IMR-90 (cell line): ENCODE results near the gene TSPAN16. TPM values are rescaled to one million over a fixed set of nuclear protein-coding genes. Genes with fewer than 3 reads are reported as not detected.

Experiments
- ATAC-seq: fragments of 200-7000 bp; cut with Tn5 transposase; 2 replicates; pipeline ENCODE4 v1.9.1; 2020; ENCODE audit warnings: low read depth, mild to moderate bottlenecking, moderate library complexity
- BruUV-seq: library from RNA; stranded (reverse); fragments of 400-500 nt; replicated peaks from 2 replicates; lab custom pipeline; 2021; lab: Mats Ljungman, UMichigan
- CTCF ChIA-PET: fragments of 300-600 bp; formaldehyde crosslinking; extraction: SDS; loops from one replicate; lab custom pipeline; 2021; ENCODE audit warnings: antibody characterized with exemption; lab: Yijun Ruan, JAX
- POLR2A ChIA-PET: fragments of 300-600 bp; sonication (Branson Sonifier 250); formaldehyde crosslinking; loops from one replicate; lab custom pipeline; 2022; ENCODE audit warnings: antibody characterized with exemption; ENCODE audit not compliant: unreplicated experiment; lab: Charles Lee
- DNase-seq: peaks from one replicate; pipeline ENCODE4 v3.0.0; 2013
- H2AFZ ChIP-seq: replicated peaks from 2 replicates; pipeline ENCODE3; 2013; ENCODE audit warnings: low read length, mild to moderate bottlenecking; ENCODE audit not compliant: poor library complexity
- H2AK5ac ChIP-seq: 2 replicates; pipeline ENCODE4 v1.6.1; 2013; ENCODE audit warnings: low read depth, low read length, inconsistent platforms
- H2AK9ac ChIP-seq: replicated peaks from 2 replicates; pipeline ENCODE3; 2013; ENCODE audit warnings: mild to moderate bottlenecking, low read depth, low read length, moderate library complexity; ENCODE audit not compliant: poor library complexity
- H2BK120ac ChIP-seq: 2 replicates; pipeline ENCODE4 v1.6.1; 2013; ENCODE audit warnings: low read depth, low read length, inconsistent platforms
- H2BK15ac ChIP-seq: 3 replicates; pipeline ENCODE4 v1.6.1; 2013; ENCODE audit warnings: low read depth, low read length, inconsistent platforms
- H2BK20ac ChIP-seq: 2 replicates; pipeline ENCODE4 v1.6.1; 2013; ENCODE audit warnings: low read depth, mild to moderate bottlenecking, inconsistent platforms, low read length, moderate library complexity
- H2BK5ac ChIP-seq: 2 replicates; pipeline ENCODE4 v1.6.1; 2013; ENCODE audit warnings: mild to moderate bottlenecking, low read depth, low read length, inconsistent platforms; ENCODE audit not compliant: poor library complexity, severe bottlenecking
- H3K14ac ChIP-seq: replicated peaks from 2 replicates; pipeline ENCODE4 v1.6.1; 2013; ENCODE audit warnings: low read depth, low read length, inconsistent platforms
- H3K18ac ChIP-seq: 2 replicates; pipeline ENCODE4 v1.6.1; 2013; ENCODE audit warnings: low read depth, low read length, control low read depth
- H3K23ac ChIP-seq: 2 replicates; pipeline ENCODE4 v1.6.1; 2013; ENCODE audit warnings: low read depth, low read length, inconsistent platforms
- H3K27ac ChIP-seq: 2 replicates; pipeline ENCODE4 v1.5.1; 2013; ENCODE audit warnings: mild to moderate bottlenecking, control low read depth, low read length; ENCODE audit not compliant: insufficient read depth
- H3K27me3 ChIP-seq: 2 replicates; pipeline ENCODE4 v1.6.1; 2013; ENCODE audit warnings: low read length; ENCODE audit not compliant: control insufficient read depth, insufficient read depth
- H3K36me3 ChIP-seq: 2 replicates; pipeline ENCODE4 v1.6.1; 2013; ENCODE audit warnings: low read length, mixed read lengths; ENCODE audit not compliant: control insufficient read depth, insufficient read depth
- H3K4ac ChIP-seq: 2 replicates; pipeline ENCODE4 v1.6.1; 2013; ENCODE audit warnings: low read depth, low read length, inconsistent platforms
- H3K4me1 ChIP-seq: 2 replicates; pipeline ENCODE4 v1.6.1; 2013; ENCODE audit warnings: low read length, mixed read lengths; ENCODE audit not compliant: control insufficient read depth, insufficient read depth
- H3K4me2 ChIP-seq: 2 replicates; pipeline ENCODE4 v1.6.1; 2013; ENCODE audit warnings: low read depth, mild to moderate bottlenecking, control low read depth, low read length, moderate library complexity
- H3K4me3 ChIP-seq: 2 replicates; pipeline ENCODE4 v1.5.1; 2013; ENCODE audit warnings: low read depth, mild to moderate bottlenecking, control low read depth, low read length, moderate library complexity; ENCODE audit not compliant: insufficient read depth
- H3K56ac ChIP-seq: 2 replicates; pipeline ENCODE4 v1.6.1; 2013; ENCODE audit warnings: low read length, inconsistent platforms; ENCODE audit not compliant: insufficient read depth; ENCODE audit errors: extremely low read depth
- H3K79me1 ChIP-seq, 2 experiments: 2 replicates each; pipeline ENCODE4 v1.6.1; 2013; ENCODE audit warnings: low read length in 2 of 2, inconsistent platforms in 1 of 2, low read depth in 1 of 2
- H3K9ac ChIP-seq: 2 replicates; pipeline ENCODE4 v1.6.1; 2013; ENCODE audit warnings: low read depth, low read length, control low read depth
- H3K9me1 ChIP-seq: 2 replicates; pipeline ENCODE4 v1.6.1; 2013; ENCODE audit warnings: low read length, inconsistent platforms; ENCODE audit not compliant: insufficient read depth
- H3K9me3 ChIP-seq: 2 replicates; pipeline ENCODE4 v1.6.1; 2013; ENCODE audit warnings: low read length; ENCODE audit not compliant: control insufficient read depth, insufficient read depth
- H4K20me1 ChIP-seq: 2 replicates; pipeline ENCODE4 v1.6.1; 2013; ENCODE audit warnings: low read length, inconsistent platforms; ENCODE audit not compliant: insufficient read depth
- H4K5ac ChIP-seq: 2 replicates; pipeline ENCODE4 v1.6.1; 2013; ENCODE audit warnings: mild to moderate bottlenecking, low read depth, low read length, control low read depth
- H4K8ac ChIP-seq, 2 experiments: 2 replicates each; pipeline ENCODE4 v1.6.1; 2013; ENCODE audit warnings: low read depth in 2 of 2, low read length in 2 of 2, control low read depth in 1 of 2, inconsistent platforms in 1 of 2
- H4K91ac ChIP-seq: 2 replicates; pipeline ENCODE4 v1.6.1; 2013; ENCODE audit warnings: low read depth, low read length, inconsistent platforms; ENCODE audit not compliant: insufficient read depth
- BHLHE40 ChIP-seq: fragments of 150-350 bp; IDR thresholded peaks from 2 replicates; pipeline ENCODE4 v1.6.1; 2016; ENCODE audit warnings: mild to moderate bottlenecking, low read depth, low read length
- CHD1 ChIP-seq: IDR thresholded peaks from 2 replicates; pipeline ENCODE4 v1.6.1; 2012; ENCODE audit warnings: low read depth, low read length, improper control_type of control experiment
- FOS ChIP-seq: fragments of 150-350 bp; IDR thresholded peaks from 2 replicates; pipeline ENCODE4 v1.6.1; 2016; ENCODE audit warnings: low read depth, low read length
- MAFK ChIP-seq: IDR thresholded peaks from 2 replicates; pipeline ENCODE4 v1.6.1; 2012; ENCODE audit warnings: low read depth, low read length, improper control_type of control experiment
- NFE2L2 ChIP-seq: fragments of 150-350 bp; IDR thresholded peaks from 2 replicates; pipeline ENCODE4 v1.6.1; 2016; ENCODE audit warnings: low read depth, mild to moderate bottlenecking, low read length
- POLR2A ChIP-seq: IDR thresholded peaks from 2 replicates; pipeline ENCODE4 v1.6.1; 2012; ENCODE audit warnings: mild to moderate bottlenecking, low read depth, low read length
- RCOR1 ChIP-seq: IDR thresholded peaks from 2 replicates; pipeline ENCODE4 v1.6.1; 2012; ENCODE audit warnings: mild to moderate bottlenecking, low read length, improper control_type of control experiment; ENCODE audit not compliant: insufficient replicate concordance
- SMC3 ChIP-seq: fragments of 150-350 bp; IDR thresholded peaks from 2 replicates; pipeline ENCODE4 v1.6.1; 2016; ENCODE audit warnings: low read depth, mild to moderate bottlenecking, antibody characterized with exemption, low read length, moderate library complexity
- WGBS, 2 experiments: methylation state at CpG; one replicate each; pipeline versions ENCODE4 v1.1.5 to v1.1.7; 2013; ENCODE audit warnings: missing lambda C conversion rate in 2 of 2; ENCODE audit not compliant: insufficient read length in 1 of 2; ENCODE audit errors: extremely low coverage in 2 of 2; 5-methylcytosine and 5-hydroxymethylcytosine counted together
- dilution Hi-C: fragments of 300-500 bp; cut with HindIII; formaldehyde crosslinking; loops from one replicate; pipeline ENCODE4 v1.14.3; 2018; ENCODE audit warnings: low sequenced_read_pairs; ENCODE audit not compliant: unreplicated experiment
- in situ Hi-C: fragments of 300-500 bp; cut with MboI; formaldehyde crosslinking; loops from 3 replicates; pipeline ENCODE4 v1.14.3; 2019; ENCODE audit warnings: low sequenced_read_pairs, inconsistent platforms, mixed read lengths
- intact Hi-C: fragments of 100-400 bp; cut with micrococcal nuclease; formaldehyde crosslinking; loops from 2 replicates; pipeline ENCODE4 v1.10.0; 2022
- polyA plus RNA-seq, 3 experiments: library from polyadenylated mRNA; depleted of rRNA; stranded (reverse); fragments of >200 nt; gene quantifications; 2 replicates each; pipeline ENCODE4 v1.2.3, GENCODE V29; 2012; ENCODE audit warnings: low replicate concordance in 1 of 3
- total RNA-seq: library from RNA; depleted of rRNA; stranded (reverse); fragments of >200 nt; gene quantifications from 2 replicates; pipeline ENCODE4 v1.2.3, GENCODE V29; 2012

The TSPAN16 gene
- total and polyA plus RNA-seq, 2 of the 4 experiments (the other 2 are of a cell fraction), result not detected

DNA sequence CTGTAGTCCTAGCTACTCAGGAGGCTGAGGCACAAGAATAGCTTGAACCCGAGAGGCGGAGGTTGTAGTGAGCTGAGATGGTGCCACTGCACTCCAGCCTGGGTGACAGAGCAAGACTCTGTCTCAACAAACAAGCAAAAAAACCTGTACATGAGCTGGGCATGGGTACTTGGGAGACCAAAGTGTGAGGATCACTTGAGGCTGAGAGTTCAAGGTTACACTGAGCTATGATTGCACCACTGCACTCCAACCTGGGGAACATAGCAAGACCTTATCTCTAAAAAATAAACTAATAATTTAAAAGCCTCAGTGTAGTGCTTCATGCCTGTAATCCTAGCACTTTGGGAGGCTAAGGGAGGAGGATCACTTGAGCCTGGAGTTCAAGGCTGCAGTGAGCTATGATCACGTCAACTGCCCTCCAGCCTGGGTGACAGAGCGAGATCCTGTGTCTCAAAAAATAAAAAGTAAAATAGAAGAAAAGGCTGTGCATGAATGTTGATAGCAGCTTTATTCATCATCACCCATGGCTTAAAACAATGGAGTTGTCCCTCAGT is 21.4 kb upstream of the TSPAN16 start:
- Histone ChIP-seq H2BK120ac (no peak overlapping the region), H2AK9ac (no peak overlapping the region), H3K36me3 (no peaks in the 10 kb centered on the region), H2BK15ac (no peak overlapping the region), H3K27me3 (peaks cover 3% of the 10 kb centered on the region), H3K4me2 (no peak overlapping the region), H3K23ac (no peak overlapping the region), H4K20me1 (no peaks in the 10 kb centered on the region), H3K9me3 (no peaks in the 10 kb centered on the region), H3K4me3 (no peak overlapping the region), H2BK20ac (no peak overlapping the region), H3K56ac (no peak overlapping the region), H3K9me1 (no peaks in the 10 kb centered on the region), H4K8ac (no peak overlapping the region), H4K91ac (no peak overlapping the region), H3K4ac (no peak overlapping the region), H3K18ac (no peak overlapping the region), H3K9ac (no peak overlapping the region), H2BK5ac (no peak overlapping the region), H2AFZ (no peak overlapping the region), H4K5ac (no peak overlapping the region), H3K27ac (no peak overlapping the region), H3K4me1 (peaks cover 3% of the 10 kb centered on the region; the same call in 1 of the 2 replicates), H3K14ac (no peak overlapping the region), H3K79me1 (no peaks in the 10 kb centered on the region), H2AK5ac (no peak overlapping the region)
- TF ChIP-seq SMC3 (no peak), FOS (no peak), POLR2A (no peak), MAFK (no peak), NFE2L2 (no peak), CHD1 (no peak), RCOR1 (no peak), BHLHE40 (no peak)
- no peak for DNase-seq
- WGBS, 2 experiments, result no CpG with 5 or more reads among the region's 4 CpGs
- CTCF ChIA-PET, result no interaction called here
- intact Hi-C loops (no loop called here), dilution Hi-C loops (no loop called here), in situ Hi-C loops (no loop called here)
- POLR2A ChIA-PET, result no interaction called here
- BruUV-seq, result no TSS peak
- no peak for ATAC-seq
